ENCODE measurements around the gene USP47.

The USP47 gene

DNA sequence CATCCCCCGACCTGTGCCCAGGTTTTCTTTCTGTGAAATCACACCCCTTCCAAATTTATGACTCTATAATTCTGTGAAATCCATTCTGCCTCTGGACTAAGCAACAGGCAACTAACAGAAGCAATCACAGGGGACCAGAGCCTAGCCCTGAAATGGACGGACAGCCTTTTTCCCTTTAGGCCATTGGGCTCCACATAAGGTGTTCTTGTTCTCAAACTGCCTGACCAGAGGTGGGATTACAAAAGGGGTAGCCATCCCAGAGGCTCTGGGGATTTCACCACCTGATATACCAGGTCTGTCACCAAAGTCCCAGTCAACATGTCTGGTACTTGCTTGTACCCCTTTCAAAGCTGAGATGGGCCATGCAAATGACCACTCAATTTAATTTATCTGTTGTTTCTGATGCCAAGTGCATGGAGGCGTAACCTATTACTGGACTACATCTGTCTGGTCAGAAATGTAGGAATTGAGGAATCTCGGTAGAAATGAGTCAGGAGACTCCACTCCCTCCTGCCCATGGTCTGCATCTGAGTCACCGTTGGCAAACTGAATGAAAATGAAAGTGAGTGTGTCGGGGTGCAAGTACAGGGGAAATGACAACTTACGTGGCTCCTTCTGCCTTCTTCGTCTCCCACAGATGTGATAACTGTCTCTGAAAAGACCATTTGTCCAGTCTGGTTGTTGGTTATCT lies 156.5 kb downstream of the USP47 start:
- DNase-seq (ENCODE audit: low read depth, low spot score), result peak; percentile 93

DNA sequence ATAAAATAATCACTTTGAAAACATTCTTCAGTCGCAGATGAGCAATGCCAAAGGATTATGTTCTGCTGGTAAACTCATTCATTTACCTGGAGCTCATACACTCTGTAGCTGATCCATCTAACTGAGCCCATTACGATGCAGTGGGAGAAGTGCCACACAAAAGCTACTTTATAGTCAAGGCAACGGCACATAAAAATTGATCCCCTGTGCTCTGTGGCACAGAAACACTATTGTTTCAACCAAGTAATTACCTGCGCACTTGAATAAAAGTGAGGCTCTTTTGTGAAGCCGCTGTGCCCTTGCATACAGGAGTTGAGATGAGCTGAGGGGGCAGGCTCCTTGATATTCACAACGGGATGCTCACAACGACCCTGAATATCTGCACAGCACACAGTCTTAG lies 159.4 kb downstream of the USP47 start:
- no peak for DNase-seq (ENCODE audit: low read depth, low spot score)

DNA sequence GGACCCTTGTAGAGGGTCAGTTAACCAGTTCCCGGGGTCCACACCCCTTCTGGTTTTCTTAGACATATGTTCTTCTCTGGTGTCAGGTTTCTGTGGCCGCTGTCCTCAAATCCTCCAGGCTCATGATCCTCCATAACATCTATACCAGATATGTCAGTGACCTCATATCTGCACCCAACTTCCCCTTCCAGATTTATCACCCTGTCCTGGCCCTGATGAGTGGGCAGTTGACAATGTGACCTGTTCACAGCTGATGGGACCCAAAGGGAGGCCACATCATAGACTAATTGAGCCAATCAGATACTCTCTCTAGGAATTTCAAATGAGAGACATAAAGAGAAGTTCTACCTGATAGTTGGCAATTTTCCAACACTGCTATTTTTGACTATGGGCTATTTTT lies 161.6 kb downstream of the USP47 start:
- no peak for DNase-seq (ENCODE audit: low read depth, low spot score)

DNA sequence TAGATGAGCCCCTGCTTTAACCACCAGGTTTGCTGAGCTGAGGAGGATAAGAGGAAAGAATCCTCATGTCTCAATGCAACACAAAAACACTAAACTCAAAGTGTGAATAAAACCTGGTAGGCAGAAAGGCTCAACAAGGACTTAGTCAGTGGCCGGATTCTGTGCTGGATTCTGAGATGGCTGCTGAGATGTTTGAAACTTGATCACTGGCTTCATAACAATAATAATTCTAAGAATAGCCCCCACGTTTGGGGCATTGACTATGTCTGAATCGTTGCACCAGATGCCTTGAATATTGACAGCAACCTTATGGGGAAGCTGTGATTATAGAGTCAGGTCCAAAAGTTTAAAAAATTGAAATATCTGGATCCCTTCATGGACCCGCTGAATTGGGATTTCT lies 162.0 kb downstream of the USP47 start:
- DNase-seq (ENCODE audit: low read depth, low spot score), result no peak

DNA sequence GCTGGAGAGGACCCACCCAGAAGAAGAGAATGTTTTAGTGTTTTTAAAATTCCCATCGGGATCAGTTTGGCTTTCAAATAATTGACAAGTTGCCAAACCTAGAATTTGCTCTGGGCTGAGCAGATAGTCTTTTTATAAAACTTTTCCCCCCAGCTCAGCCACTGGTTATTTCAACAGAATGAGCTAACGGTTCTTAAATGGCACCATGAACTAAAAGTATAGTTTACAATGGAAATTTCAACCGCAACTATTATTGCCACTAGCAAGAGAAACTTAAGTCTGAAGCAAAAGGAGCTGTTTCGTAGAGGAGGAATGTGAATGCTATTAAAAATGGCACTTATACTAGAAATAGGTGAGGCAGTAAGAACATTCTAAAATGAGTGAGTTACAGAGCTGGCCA lies 163.3 kb downstream of the USP47 start:
- no peak for DNase-seq (ENCODE audit: low read depth, low spot score)

DNA sequence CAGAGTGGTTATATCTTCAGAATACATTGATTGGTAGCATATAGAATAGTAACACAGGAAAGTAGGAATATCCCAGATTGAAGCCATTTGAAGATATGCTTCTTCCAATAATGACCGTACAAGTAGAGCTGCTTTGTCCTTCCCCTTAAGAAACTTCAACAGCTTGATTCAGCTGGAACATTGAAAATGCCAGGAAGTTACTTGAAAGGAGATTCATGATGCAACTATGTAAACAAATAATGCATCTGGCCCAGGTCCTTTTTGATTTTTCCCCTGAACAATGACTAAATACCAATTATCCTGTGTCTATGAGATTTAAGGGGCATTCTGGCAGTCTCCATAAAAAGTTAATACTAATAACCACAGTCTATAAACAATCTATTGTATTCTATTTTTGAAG lies 163.7 kb downstream of the USP47 start:
- DNase-seq (ENCODE audit: low read depth, low spot score), result peak; percentile 46

DNA sequence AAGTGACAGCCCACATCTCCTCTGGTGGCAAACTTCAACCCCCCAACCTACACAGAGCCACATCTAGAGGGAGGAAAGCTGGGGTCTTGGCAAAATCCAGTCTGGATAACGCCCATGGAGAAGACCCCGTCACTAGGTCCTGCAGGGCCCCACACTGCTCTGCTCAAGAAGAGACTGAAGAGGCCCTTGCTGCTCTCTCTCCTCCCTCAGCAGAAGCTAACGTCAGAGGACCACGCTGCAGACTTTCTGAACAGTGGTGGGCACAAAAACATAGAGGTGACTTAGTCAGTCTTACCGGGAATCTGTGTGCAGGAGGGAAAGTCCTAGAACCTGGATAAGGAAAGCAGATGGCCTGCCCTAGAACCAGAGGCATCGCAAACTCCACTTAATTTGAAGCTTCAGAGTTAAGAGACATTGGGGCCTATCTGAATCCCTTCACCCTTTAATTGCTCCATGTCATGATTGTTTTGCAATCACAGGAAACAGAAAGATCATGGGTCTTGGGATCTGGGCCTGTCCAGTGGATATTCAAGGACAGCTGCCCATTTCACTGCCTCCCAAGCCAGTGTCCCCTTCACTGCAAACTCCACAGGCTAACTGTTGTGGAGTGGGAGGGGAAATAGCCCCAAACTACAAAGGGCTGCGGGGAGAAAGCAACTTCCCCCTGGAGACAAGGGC lies 164.9 kb downstream of the USP47 start:
- DNase-seq (ENCODE audit: low read depth, low spot score), result no peak

DNA sequence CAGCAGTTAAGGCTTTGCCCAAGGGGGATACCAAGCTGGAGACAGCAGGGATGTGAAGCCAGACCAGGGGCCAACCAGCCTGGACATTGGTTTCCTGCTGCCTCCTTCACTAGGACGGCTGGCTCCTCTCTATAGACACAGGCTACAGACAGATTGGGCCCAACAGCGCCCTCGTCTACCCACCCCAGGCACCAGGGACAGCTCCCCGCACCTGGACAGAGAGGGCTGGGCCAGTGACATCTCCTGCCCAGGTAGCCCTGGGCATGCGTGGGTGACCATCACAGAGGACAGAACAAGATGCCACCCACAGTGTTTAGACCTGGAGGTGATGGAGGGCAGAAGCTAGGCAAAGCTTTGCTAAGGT lies 165.4 kb downstream of the USP47 start:
- no peak for DNase-seq (ENCODE audit: low read depth, low spot score)

DNA sequence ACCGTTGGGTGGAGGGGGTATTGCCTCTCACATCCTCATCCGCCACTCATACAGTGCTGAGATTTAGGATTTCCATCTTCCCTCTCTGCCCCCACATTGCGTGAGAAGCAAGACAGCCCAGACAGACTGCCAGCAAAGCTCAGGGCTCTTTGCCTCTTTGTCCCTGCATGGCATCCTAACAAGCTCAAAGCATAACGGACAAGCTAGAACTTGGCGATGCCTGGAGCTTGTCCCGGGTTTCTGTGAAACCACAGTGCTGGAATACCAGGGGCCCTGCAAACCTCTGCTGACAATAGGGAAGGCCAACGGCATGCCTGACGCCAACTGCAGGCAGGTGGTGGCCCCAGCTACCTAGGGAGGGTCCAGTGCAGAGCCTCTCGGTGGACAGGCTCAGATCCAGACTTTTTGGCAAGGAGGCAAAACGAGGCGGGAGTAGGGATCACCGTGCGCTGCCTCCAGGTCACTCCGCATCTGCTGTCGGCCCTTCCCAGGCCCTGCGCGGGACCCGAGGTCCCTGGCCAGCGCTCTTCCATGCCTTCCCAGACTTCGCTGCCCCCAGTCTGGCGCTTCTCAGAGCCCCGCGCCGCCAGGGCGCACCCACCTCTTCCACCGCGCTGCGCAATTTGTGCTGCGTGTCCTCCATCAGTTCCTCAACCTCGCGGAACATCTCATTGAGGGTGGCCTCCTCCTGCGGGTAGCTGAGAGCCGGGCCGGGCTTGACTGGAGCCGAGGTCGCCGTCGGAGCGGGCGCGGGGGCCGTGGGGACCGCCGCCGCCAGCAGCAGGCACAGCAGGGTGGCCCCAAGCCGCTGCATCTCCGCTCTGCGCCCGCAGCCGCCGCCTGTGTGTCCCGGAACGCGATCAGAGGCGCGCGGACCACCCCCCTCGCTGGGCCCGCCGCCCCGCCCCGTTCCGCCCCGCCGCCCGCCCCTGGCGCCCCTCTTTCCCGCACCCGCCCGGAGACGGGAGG lies 166.3 kb downstream of the USP47 start, which contains the start of gene DKK3:
Gene DKK3, minus strand, starts transcription at position 858 of the 969 bp plus-strand sequence. Its CDS starts 44 bp downstream, at position 814.
- peak; percentile 83 for DNase-seq (ENCODE audit: low read depth, low spot score)

All from astrocyte of the hippocampus (primary cell).